ENCODE measurements around the gene LAPTM5. TPM values are rescaled to one million over a fixed set of nuclear protein-coding genes. Genes with fewer than 3 reads are reported as not detected.

LAPTM5 gene
- total and polyA plus RNA-seq, 2 of the 13 experiments (the other 11 are each of a cell fraction or from before 2014, with no cell fraction given): 0.41 to 0.86 TPM

DNA sequence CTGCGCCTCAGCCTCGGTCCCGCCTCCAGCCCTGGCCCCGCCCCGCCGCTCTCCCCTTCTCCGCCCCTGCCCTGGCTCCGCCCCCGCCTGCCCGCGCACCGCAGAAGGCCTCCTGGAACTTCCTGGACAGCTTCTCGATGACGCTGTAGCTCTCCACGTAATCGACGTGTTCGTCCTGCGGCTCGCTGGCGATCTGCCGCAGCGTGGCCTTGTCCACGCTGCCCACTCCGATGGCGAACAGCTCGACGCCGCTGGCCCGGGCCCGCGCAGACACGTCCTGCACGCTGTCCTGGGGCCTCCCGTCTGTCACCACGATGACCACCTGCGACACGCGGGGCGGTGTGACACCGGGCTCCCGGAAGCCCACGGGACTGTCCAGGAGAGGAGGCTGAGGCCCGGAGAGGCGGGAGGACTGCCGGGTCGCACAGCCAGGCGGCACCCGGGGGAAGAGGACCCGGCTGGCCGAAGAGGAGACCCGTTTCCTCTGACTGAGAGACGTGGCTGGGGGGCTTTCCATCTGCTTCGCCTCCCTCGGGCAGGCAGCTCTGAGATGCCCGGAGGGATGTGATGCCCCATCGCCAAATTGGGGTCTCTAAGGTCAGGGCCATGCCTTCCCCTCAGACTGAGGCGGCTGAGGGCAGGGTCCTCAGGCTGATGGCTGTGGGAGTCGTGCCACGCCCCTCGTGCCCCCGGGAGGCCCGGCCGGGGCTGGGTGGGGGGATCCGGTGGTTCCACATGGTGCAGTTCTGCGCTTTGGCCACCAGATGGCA is 38.8 kb downstream of the LAPTM5 start (continued):
- TF ChIP-seq FOXP1 (IDR thresholded peaks at IDR 0.05): no peak
- TF ChIP-seq FOXP1 (CRISPR knock-in tag; IDR thresholded peaks at IDR 0.05): no peak
- TF ChIP-seq, protein P1, sequence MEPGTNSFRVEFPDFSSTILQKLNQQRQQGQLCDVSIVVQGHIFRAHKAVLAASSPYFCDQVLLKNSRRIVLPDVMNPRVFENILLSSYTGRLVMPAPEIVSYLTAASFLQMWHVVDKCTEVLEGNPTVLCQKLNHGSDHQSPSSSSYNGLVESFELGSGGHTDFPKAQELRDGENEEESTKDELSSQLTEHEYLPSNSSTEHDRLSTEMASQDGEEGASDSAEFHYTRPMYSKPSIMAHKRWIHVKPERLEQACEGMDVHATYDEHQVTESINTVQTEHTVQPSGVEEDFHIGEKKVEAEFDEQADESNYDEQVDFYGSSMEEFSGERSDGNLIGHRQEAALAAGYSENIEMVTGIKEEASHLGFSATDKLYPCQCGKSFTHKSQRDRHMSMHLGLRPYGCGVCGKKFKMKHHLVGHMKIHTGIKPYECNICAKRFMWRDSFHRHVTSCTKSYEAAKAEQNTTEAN (CRISPR knock-in tag; conservative IDR thresholded peaks at IDR 0.05): peak; percentile 72; the same call in 1 of the 2 replicates
- TF ChIP-seq BCL6 (CRISPR knock-in tag; IDR thresholded peaks at IDR 0.05): peak; percentile 66
- TF ChIP-seq JUNB (CRISPR knock-in tag; IDR thresholded peaks at IDR 0.05; ENCODE audit: borderline replicate concordance): no peak
- TF ChIP-seq ZNF12 (CRISPR knock-in tag; IDR thresholded peaks at IDR 0.05): peak; percentile 32; the same call in 1 of the 2 replicates
- TF ChIP-seq, protein P2, sequence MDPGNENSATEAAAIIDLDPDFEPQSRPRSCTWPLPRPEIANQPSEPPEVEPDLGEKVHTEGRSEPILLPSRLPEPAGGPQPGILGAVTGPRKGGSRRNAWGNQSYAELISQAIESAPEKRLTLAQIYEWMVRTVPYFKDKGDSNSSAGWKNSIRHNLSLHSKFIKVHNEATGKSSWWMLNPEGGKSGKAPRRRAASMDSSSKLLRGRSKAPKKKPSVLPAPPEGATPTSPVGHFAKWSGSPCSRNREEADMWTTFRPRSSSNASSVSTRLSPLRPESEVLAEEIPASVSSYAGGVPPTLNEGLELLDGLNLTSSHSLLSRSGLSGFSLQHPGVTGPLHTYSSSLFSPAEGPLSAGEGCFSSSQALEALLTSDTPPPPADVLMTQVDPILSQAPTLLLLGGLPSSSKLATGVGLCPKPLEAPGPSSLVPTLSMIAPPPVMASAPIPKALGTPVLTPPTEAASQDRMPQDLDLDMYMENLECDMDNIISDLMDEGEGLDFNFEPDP (CRISPR knock-in tag; conservative IDR thresholded peaks at IDR 0.05): no peak
- peak; percentile 62; the same call in 1 of the 2 replicates for TF ChIP-seq KDM2A (CRISPR knock-in tag; IDR thresholded peaks at IDR 0.05; ENCODE audit: borderline replicate concordance, low read depth)
- TF ChIP-seq, protein P3, sequence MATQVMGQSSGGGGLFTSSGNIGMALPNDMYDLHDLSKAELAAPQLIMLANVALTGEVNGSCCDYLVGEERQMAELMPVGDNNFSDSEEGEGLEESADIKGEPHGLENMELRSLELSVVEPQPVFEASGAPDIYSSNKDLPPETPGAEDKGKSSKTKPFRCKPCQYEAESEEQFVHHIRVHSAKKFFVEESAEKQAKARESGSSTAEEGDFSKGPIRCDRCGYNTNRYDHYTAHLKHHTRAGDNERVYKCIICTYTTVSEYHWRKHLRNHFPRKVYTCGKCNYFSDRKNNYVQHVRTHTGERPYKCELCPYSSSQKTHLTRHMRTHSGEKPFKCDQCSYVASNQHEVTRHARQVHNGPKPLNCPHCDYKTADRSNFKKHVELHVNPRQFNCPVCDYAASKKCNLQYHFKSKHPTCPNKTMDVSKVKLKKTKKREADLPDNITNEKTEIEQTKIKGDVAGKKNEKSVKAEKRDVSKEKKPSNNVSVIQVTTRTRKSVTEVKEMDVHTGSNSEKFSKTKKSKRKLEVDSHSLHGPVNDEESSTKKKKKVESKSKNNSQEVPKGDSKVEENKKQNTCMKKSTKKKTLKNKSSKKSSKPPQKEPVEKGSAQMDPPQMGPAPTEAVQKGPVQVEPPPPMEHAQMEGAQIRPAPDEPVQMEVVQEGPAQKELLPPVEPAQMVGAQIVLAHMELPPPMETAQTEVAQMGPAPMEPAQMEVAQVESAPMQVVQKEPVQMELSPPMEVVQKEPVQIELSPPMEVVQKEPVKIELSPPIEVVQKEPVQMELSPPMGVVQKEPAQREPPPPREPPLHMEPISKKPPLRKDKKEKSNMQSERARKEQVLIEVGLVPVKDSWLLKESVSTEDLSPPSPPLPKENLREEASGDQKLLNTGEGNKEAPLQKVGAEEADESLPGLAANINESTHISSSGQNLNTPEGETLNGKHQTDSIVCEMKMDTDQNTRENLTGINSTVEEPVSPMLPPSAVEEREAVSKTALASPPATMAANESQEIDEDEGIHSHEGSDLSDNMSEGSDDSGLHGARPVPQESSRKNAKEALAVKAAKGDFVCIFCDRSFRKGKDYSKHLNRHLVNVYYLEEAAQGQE (IDR thresholded peaks at IDR 0.05; ENCODE audit: borderline replicate concordance in 1 of 2, low read depth in 1 of 2, low read length in 2 of 2): no peak
- TF ChIP-seq ZNF484 (CRISPR knock-in tag; IDR thresholded peaks at IDR 0.05; ENCODE audit: borderline replicate concordance, low read depth): no peak
- TF ChIP-seq RXRA (CRISPR knock-in tag; IDR thresholded peaks at IDR 0.05): peak; percentile 39; the same call in 1 of the 2 replicates
- TF ChIP-seq ZNF746 (CRISPR knock-in tag; IDR thresholded peaks at IDR 0.05): no peak; the same call in 1 of the 2 replicates
- TF ChIP-seq MATR3 (CRISPR knock-in tag; IDR thresholded peaks at IDR 0.05): no peak
- no peak for TF ChIP-seq RORA (CRISPR knock-in tag; IDR thresholded peaks at IDR 0.05)
- 0 out of 2 replicates have a peak, but pooled peaks have one; percentile 34 for TF ChIP-seq ZSCAN20 (CRISPR knock-in tag; IDR thresholded peaks at IDR 0.05; ENCODE audit: borderline replicate concordance)
- 0 out of 2 replicates have a peak, but pooled peaks have one; percentile 57 for TF ChIP-seq ZBTB1 (CRISPR knock-in tag; IDR thresholded peaks at IDR 0.05; ENCODE audit: borderline replicate concordance)
- no peak for TF ChIP-seq HMG20A (CRISPR knock-in tag; IDR thresholded peaks at IDR 0.05; ENCODE audit: borderline replicate concordance)
- TF ChIP-seq ZNF256 (CRISPR knock-in tag; conservative IDR thresholded peaks at IDR 0.05): peak; percentile 32; the same call in 1 of the 2 replicates
- TF ChIP-seq ZNF260 (CRISPR knock-in tag; IDR thresholded peaks at IDR 0.05; ENCODE audit: borderline replicate concordance, low read depth): no peak
- no peak for TF ChIP-seq THYN1 (CRISPR knock-in tag; IDR thresholded peaks at IDR 0.05; ENCODE audit: borderline replicate concordance, low read depth)
- 0 out of 2 replicates have a peak, but pooled peaks have one; percentile 78 for TF ChIP-seq CCDC6 (CRISPR knock-in tag; IDR thresholded peaks at IDR 0.05)

All from HepG2 (cell line).